H1 (cell line): Measurements from ENCODE around the gene NAA16. TPM values are rescaled to one million over a fixed set of nuclear protein-coding genes. Genes with fewer than 3 reads are reported as not detected.

Source experiments
- CTCF ChIA-PET: fragments of 300-600 bp; sonication (Branson Sonifier 250); formaldehyde crosslinking; loops from one replicate; lab custom pipeline; 2021; ENCODE audit not compliant: partially characterized antibody; lab: Charles Lee
- POLR2A ChIA-PET: fragments of 300-600 bp; sonication (Branson Sonifier 250); formaldehyde crosslinking; loops from one replicate; lab custom pipeline; 2021; ENCODE audit warnings: inconsistent platforms; ENCODE audit not compliant: partially characterized antibody; lab: Charles Lee
- DNase-seq, 2 experiments: peaks; one replicate each; pipeline versions ENCODE4 v3.0.0 to v3.0.0-alpha.2; 2010 to 2022; ENCODE audit warnings: low spot score in 2 of 2, low read depth in 1 of 2, mixed read lengths in 1 of 2
- FAIRE-seq: peaks from 2 replicates; lab custom pipeline; 2011; peaks lifted over from hg19 to GRCh38; lab: Jason Lieb, UNC
- H2AFZ ChIP-seq: 2 replicates; pipeline ENCODE4 v1.8.1; 2012; ENCODE audit warnings: low read length, inconsistent platforms
- H2AK5ac ChIP-seq: 2 replicates; pipeline ENCODE4 v1.6.1; 2013; ENCODE audit warnings: low read depth, low read length
- H2BK120ac ChIP-seq: replicated peaks from 2 replicates; pipeline ENCODE3; 2013; ENCODE audit warnings: low read depth, low read length, inconsistent platforms
- H2BK12ac ChIP-seq: 2 replicates; pipeline ENCODE4 v1.6.1; 2013; ENCODE audit warnings: low read depth, low read length
- H2BK15ac ChIP-seq: 2 replicates; pipeline ENCODE4 v1.6.1; 2013; ENCODE audit warnings: low read length
- H2BK20ac ChIP-seq: 2 replicates; pipeline ENCODE4 v1.6.1; 2013; ENCODE audit warnings: low read length
- H2BK5ac ChIP-seq: 2 replicates; pipeline ENCODE4 v1.6.1; 2013; ENCODE audit warnings: low read depth, low read length
- H3K14ac ChIP-seq: 2 replicates; pipeline ENCODE4 v1.6.1; 2013; ENCODE audit warnings: inconsistent platforms; ENCODE audit not compliant: insufficient read length
- H3K18ac ChIP-seq: 2 replicates; pipeline ENCODE4 v1.6.1; 2013; ENCODE audit warnings: low read length; ENCODE audit errors: extremely low read depth
- H3K23ac ChIP-seq: 2 replicates; pipeline ENCODE4 v1.6.1; 2013; ENCODE audit warnings: inconsistent platforms; ENCODE audit not compliant: insufficient read length
- H3K23me2 ChIP-seq: 2 replicates; pipeline ENCODE4 v1.6.1; 2013; ENCODE audit warnings: low read depth, low read length
- H3K27ac ChIP-seq: 2 replicates; pipeline ENCODE4 v1.6.1; 2011; ENCODE audit warnings: low read depth, low read length, inconsistent platforms
- H3K27me3 ChIP-seq, 4 experiments: replicated peaks in 1 of 4; 1 replicate in 1 of 4; 2 replicates in 3 of 4; pipeline versions ENCODE4 v1.6.1 to v1.8.1; 2011 to 2013; ENCODE audit warnings: low read length in 3 of 4, mild to moderate bottlenecking in 3 of 4, inconsistent platforms in 2 of 4, mixed read lengths in 2 of 4, moderate library complexity in 1 of 4; ENCODE audit not compliant: control insufficient read depth in 3 of 4, insufficient read depth in 3 of 4; ENCODE audit errors: extremely low read depth in 1 of 4
- H3K36me3 ChIP-seq, 4 experiments: 2 replicates each; pipeline versions ENCODE4 v1.6.1 to v1.8.1; 2011 to 2013; ENCODE audit warnings: mild to moderate bottlenecking in 4 of 4, low read length in 3 of 4, moderate library complexity in 2 of 4, control low read depth in 1 of 4, inconsistent platforms in 1 of 4; ENCODE audit not compliant: insufficient read depth in 4 of 4, control insufficient read depth in 2 of 4
- H3K4ac ChIP-seq: replicated peaks from 2 replicates; pipeline ENCODE3; 2013; ENCODE audit warnings: low read length, low read depth, mixed read lengths, inconsistent platforms; ENCODE audit not compliant: insufficient read length
- H3K4me1 ChIP-seq, 4 experiments: replicated peaks in 1 of 4; 1 replicate in 1 of 4; 2 replicates in 3 of 4; pipeline versions ENCODE4 v1.6.1 to v1.8.1; 2011 to 2013; ENCODE audit warnings: low read length in 3 of 4, inconsistent platforms in 2 of 4, mixed read lengths in 1 of 4; ENCODE audit not compliant: insufficient read depth in 4 of 4, control insufficient read depth in 3 of 4
- H3K4me2 ChIP-seq, 2 experiments: 2 replicates each; pipeline versions ENCODE4 v1.6.1 to v1.8.1; 2011 to 2013; ENCODE audit warnings: low read depth in 2 of 2, low read length in 2 of 2, control low read depth in 1 of 2, inconsistent platforms in 1 of 2, mild to moderate bottlenecking in 1 of 2; ENCODE audit not compliant: insufficient read depth in 1 of 2
- H3K4me3 ChIP-seq, 4 experiments: fragments of 200-600, 300-600 bp in 1 of 4; sonication (generic), shearing (Covaris generic), sonication (Bioruptor Twin) in 1 of 4; 2 replicates each; pipeline versions ENCODE4 v1.5.1 to v1.8.1; 2011 to 2016; ENCODE audit warnings: low read length in 4 of 4, low read depth in 3 of 4, control low read depth in 2 of 4, inconsistent platforms in 2 of 4, mild to moderate bottlenecking in 2 of 4, mixed read lengths in 1 of 4, moderate library complexity in 1 of 4; ENCODE audit not compliant: insufficient read depth in 2 of 4; ENCODE audit errors: extremely low read depth in 1 of 4
- H3K56ac ChIP-seq: replicated peaks from 2 replicates; pipeline ENCODE3; 2013; ENCODE audit warnings: low read depth, mild to moderate bottlenecking, mixed read lengths, low read length, inconsistent platforms; ENCODE audit not compliant: insufficient read length
- H3K79me1 ChIP-seq: 2 replicates; pipeline ENCODE4 v1.6.1; 2013; ENCODE audit warnings: low read depth, low read length, control low read depth
- H3K79me2 ChIP-seq, 2 experiments: 2 replicates each; pipeline versions ENCODE4 v1.6.1 to v1.8.1; 2012 to 2013; ENCODE audit warnings: low read length in 2 of 2, mild to moderate bottlenecking in 2 of 2, inconsistent platforms in 1 of 2; ENCODE audit not compliant: insufficient read depth in 2 of 2, control insufficient read depth in 1 of 2
- H3K9ac ChIP-seq, 4 experiments: replicated peaks in 1 of 4; 1 replicate in 1 of 4; 2 replicates in 3 of 4; pipeline versions ENCODE4 v1.6.1 to v1.8.1; 2011 to 2013; ENCODE audit warnings: low read depth in 3 of 4, low read length in 3 of 4, control low read depth in 2 of 4, mild to moderate bottlenecking in 2 of 4, moderate library complexity in 2 of 4, inconsistent platforms in 1 of 4; ENCODE audit errors: extremely low read depth in 1 of 4
- H3K9me3 ChIP-seq, 2 experiments: 2 replicates each; pipeline versions ENCODE4 v1.6.1 to v1.8.1; 2012 to 2013; ENCODE audit warnings: mild to moderate bottlenecking in 2 of 2, moderate library complexity in 2 of 2, control low read depth in 1 of 2, inconsistent platforms in 1 of 2, low read depth in 1 of 2, low read length in 1 of 2, mixed read lengths in 1 of 2; ENCODE audit not compliant: insufficient read depth in 2 of 2
- H4K20me1 ChIP-seq, 2 experiments: replicated peaks in 1 of 2; 2 replicates each; pipeline versions ENCODE3 to v1.8.1; 2011 to 2013; ENCODE audit warnings: inconsistent platforms in 2 of 2, low read length in 2 of 2, mild to moderate bottlenecking in 1 of 2; ENCODE audit not compliant: insufficient read depth in 2 of 2, control insufficient read depth in 1 of 2
- H4K5ac ChIP-seq: 2 replicates; pipeline ENCODE4 v1.6.1; 2013; ENCODE audit warnings: low read length, low read depth, mixed read lengths, inconsistent platforms; ENCODE audit not compliant: insufficient read length
- H4K8ac ChIP-seq: 2 replicates; pipeline ENCODE4 v1.8.0; 2013; ENCODE audit warnings: mild to moderate bottlenecking, moderate library complexity, low read length, inconsistent platforms; ENCODE audit not compliant: insufficient read depth; ENCODE audit errors: extremely low read depth
- H4K91ac ChIP-seq: replicated peaks from 2 replicates; pipeline ENCODE3; 2013; ENCODE audit warnings: low read length, mixed read lengths, inconsistent platforms; ENCODE audit not compliant: insufficient read length
- BACH1 ChIP-seq: IDR thresholded peaks from 2 replicates; pipeline ENCODE4 v1.6.1; 2012; ENCODE audit warnings: low read length, improper control_type of control experiment
- BRCA1 ChIP-seq: IDR thresholded peaks from 2 replicates; pipeline ENCODE4 v1.6.1; 2012; ENCODE audit warnings: low read depth, low read length, improper control_type of control experiment
- EGR1 ChIP-seq: IDR thresholded peaks from 2 replicates; pipeline ENCODE4 v1.6.1; 2011; ENCODE audit warnings: low read depth, low read length, borderline replicate concordance
- EP300 ChIP-seq, 2 experiments: IDR thresholded peaks; 1 replicate in 1 of 2; 2 replicates in 1 of 2; pipeline ENCODE4 v1.6.1; 2011 to 2012; ENCODE audit warnings: low read depth in 2 of 2, low read length in 2 of 2, mild to moderate bottlenecking in 2 of 2, borderline replicate concordance in 1 of 2, inconsistent platforms in 1 of 2, moderate library complexity in 1 of 2
- GTF2F1 ChIP-seq: IDR thresholded peaks from 2 replicates; pipeline ENCODE4 v1.6.1; 2012; ENCODE audit warnings: low read depth, low read length, improper control_type of control experiment, borderline replicate concordance
- KDM5A ChIP-seq: fragments of 200-600 bp; IDR thresholded peaks from 2 replicates; pipeline ENCODE4 v1.7.1; 2012; ENCODE audit warnings: mild to moderate bottlenecking, low read length, inconsistent platforms, mixed read lengths
- POU5F1 ChIP-seq: IDR thresholded peaks from 2 replicates; pipeline ENCODE4 v1.6.1; 2011; ENCODE audit warnings: low read depth, mild to moderate bottlenecking, low read length, moderate library complexity
- RBBP5 ChIP-seq: IDR thresholded peaks from 2 replicates; pipeline ENCODE4 v1.7.1; 2012; ENCODE audit warnings: low read depth, mild to moderate bottlenecking, inconsistent platforms, low read length, moderate library complexity, borderline replicate concordance
- RFX5 ChIP-seq: IDR thresholded peaks from 2 replicates; pipeline ENCODE4 v1.6.1; 2011; ENCODE audit warnings: low read depth, low read length, improper control_type of control experiment, borderline replicate concordance
- RXRA ChIP-seq: IDR thresholded peaks from 2 replicates; pipeline ENCODE4 v1.6.1; 2011; ENCODE audit warnings: low read depth, mild to moderate bottlenecking, low read length, moderate library complexity; ENCODE audit not compliant: insufficient read depth
- SIN3A ChIP-seq, 2 experiments: IDR thresholded peaks in 1 of 2; conservative IDR thresholded peaks in 1 of 2; 2 replicates each; pipeline ENCODE4 v1.6.1; 2011 to 2012; ENCODE audit warnings: low read length in 2 of 2, improper control_type of control experiment in 1 of 2, low read depth in 1 of 2, mild to moderate bottlenecking in 1 of 2
- SP1 ChIP-seq: IDR thresholded peaks from 2 replicates; pipeline ENCODE4 v1.6.1; 2011; ENCODE audit warnings: low read depth, low read length
- TAF1 ChIP-seq: IDR thresholded peaks from 2 replicates; pipeline ENCODE4 v1.6.1; 2011; ENCODE audit warnings: mild to moderate bottlenecking, low read depth, low read length
- TEAD4 ChIP-seq: IDR thresholded peaks from 2 replicates; pipeline ENCODE4 v1.6.1; 2012; ENCODE audit warnings: low read depth, low read length, inconsistent platforms, mixed read lengths
- YY1 ChIP-seq: IDR thresholded peaks from 2 replicates; pipeline ENCODE4 v1.6.1; 2011; ENCODE audit warnings: low read depth, mild to moderate bottlenecking, low read length
- WGBS, 2 experiments: shearing (Covaris generic) in 1 of 2; methylation state at CpG; one replicate each; pipeline versions ENCODE4 v1.1.6 to v1.1.7; 2013 to 2015; ENCODE audit warnings: low lambda C conversion rate in 2 of 2, mixed read lengths in 2 of 2, inconsistent platforms in 1 of 2, low coverage in 1 of 2, missing lambda C conversion rate in 1 of 2; ENCODE audit not compliant: insufficient replicate concordance in 2 of 2, insufficient coverage in 1 of 2, insufficient read length in 1 of 2; ENCODE audit errors: extremely low coverage in 1 of 2, missing lambda C conversion rate in 1 of 2; 5-methylcytosine and 5-hydroxymethylcytosine counted together
- polyA plus RNA-seq, 7 experiments: library from polyadenylated mRNA; depleted of rRNA in 3 of 7; stranded (reverse) in 5 of 7; unstranded in 2 of 7; fragments of >200 nt in 5 of 7; fragments of 200-250 nt in 2 of 7; gene quantifications; 1 replicate in 5 of 7; 2 replicates in 1 of 7; 4 replicates in 1 of 7; pipeline versions ENCODE4 v1.2.1 to v1.2.3, GENCODE V29; 2011 to 2013; ENCODE audit warnings: missing spikeins in 2 of 7, mixed read lengths in 2 of 7
- total RNA-seq: library from RNA; stranded (reverse); fragmentation: NEBNext Ultra II Directional; extraction: Animal tissue kit (Norgen Biotek cat#: 25700); gene quantifications from 2 replicates; pipeline ENCODE4 v1.2.1, GENCODE V29; 2021

NAA16 gene
- total and polyA plus RNA-seq, 2 of the 8 experiments (the other 6 are each of a cell fraction or from before 2014, with no cell fraction given), result 11.4 to 40.0 TPM

DNA sequence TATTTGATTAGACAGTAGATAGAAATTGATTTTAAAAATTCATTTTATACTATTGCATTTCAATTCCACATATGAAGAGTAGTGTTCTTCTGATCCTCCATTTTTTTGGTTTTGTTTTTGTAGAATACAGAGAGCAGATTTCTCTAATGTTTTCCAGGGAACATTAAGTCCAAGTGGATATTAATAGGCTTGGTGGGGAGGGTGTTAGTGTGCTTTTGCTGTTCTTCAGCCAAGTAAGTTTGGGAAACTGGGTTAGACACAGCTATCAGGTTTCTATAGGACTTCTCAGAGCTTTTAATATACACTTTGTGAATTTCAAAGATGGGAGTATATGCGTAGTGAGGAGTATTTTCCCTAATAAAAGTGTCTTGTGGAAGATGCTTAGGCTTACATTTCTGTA lies 21.8 kb downstream of the NAA16 start:
- H4K5ac ChIP-seq, result no peak overlapping the region
- no peak overlapping the region for H3K18ac ChIP-seq
- no peaks in the 10 kb centered on the region for H3K9me3 ChIP-seq
- H3K79me2 ChIP-seq, result peaks cover 0 to 13% of the 10 kb centered on the region in 2 experiments; a peak in 1 of 4 replicates
- H4K91ac ChIP-seq, result no peak overlapping the region
- no peak overlapping the region for H3K9ac ChIP-seq
- CTCF ChIA-PET, result interaction anchor here (1.0 kb wide), 1 partner anchor 96 kb away, joined by 3 read pairs; no protein-coding TSS in a partner anchor
- no peak for DNase-seq
- H3K4ac ChIP-seq, result no peak overlapping the region
- H3K4me2 ChIP-seq, result no peak overlapping the region
- H3K4me3 ChIP-seq, result no peak overlapping the region
- no peak overlapping the region for H4K8ac ChIP-seq
- no peak overlapping the region for H2BK5ac ChIP-seq
- no peak overlapping the region for H3K14ac ChIP-seq
- H2BK12ac ChIP-seq, result no peak overlapping the region
- no peak overlapping the region for H2AK5ac ChIP-seq
- POLR2A ChIA-PET, result interaction anchor here (1.3 to 1.5 kb wide), 2 partner anchors 15 to 106 kb away, joined by 3 read pairs; no protein-coding TSS in a partner anchor
- peaks cover 0 to 2% of the 10 kb centered on the region in 2 experiments for H4K20me1 ChIP-seq
- no peak overlapping the region for H3K56ac ChIP-seq
- H3K27ac ChIP-seq, result no peak overlapping the region
- H3K27me3 ChIP-seq, result no peaks in the 10 kb centered on the region
- H2BK20ac ChIP-seq, result no peak overlapping the region
- H3K23ac ChIP-seq, result no peak overlapping the region
- peaks cover 2 to 65% (median 5%) of the 10 kb centered on the region in 4 experiments; a peak in 4 of 8 replicates for H3K36me3 ChIP-seq
- H3K4me1 ChIP-seq, result no peaks in the 10 kb centered on the region
- no peaks in the 10 kb centered on the region for H3K23me2 ChIP-seq
- H2BK15ac ChIP-seq, result no peak overlapping the region
- H2BK120ac ChIP-seq, result no peak overlapping the region
- WGBS, 2 experiments, result 100% methylated on average over 1 of the region's 1 CpG; no CpG with 5 or more reads in 1 of the 2 experiments
- no peaks in the 10 kb centered on the region for H3K79me1 ChIP-seq
- FAIRE-seq, result no peak
- no peak overlapping the region for H2AFZ ChIP-seq
- TF ChIP-seq RFX5 (no peak), BRCA1 (no peak), EP300 (IDR thresholded peaks at IDR 0.05; ENCODE audit: borderline replicate concordance in 1 of 2, low read depth in 2 of 2, low read length in 2 of 2) (no peak), SP1 (no peak), GTF2F1 (no peak), BACH1 (no peak), RBBP5 (no peak), KDM5A (no peak), TAF1 (no peak), EGR1 (no peak), SIN3A (conservative IDR thresholded peaks at IDR 0.05 in 1 of 2, IDR thresholded peaks at IDR 0.05 in 1 of 2; ENCODE audit: low read depth in 1 of 2, low read length in 2 of 2) (no peak), YY1 (no peak), TEAD4 (no peak), POU5F1 (no peak), RXRA (no peak)
